Stimulated activated CD8-positive, alpha-beta memory T cell treated with anti-CD3 and anti-CD28 coated beads, Interleukin-15, amount 100 ng/mL, for 48 hours (primary cell): ENCODE measurements around the gene PLXDC1.
A peak's percentile ranks its signal among the peaks of the same experiment; 100 is the strongest.

Source experiments
- DNase-seq, 2 donors: peaks; one replicate each; pipeline ENCODE4 v3.0.0-alpha.2; 2020; ENCODE audit warnings: low read depth in 2 of 2

Gene PLXDC1

GRCh38 chr17:39151150-39151942 is at the start of gene PLXDC1:
TSS of gene PLXDC1 (minus strand) at chr17:39151637. CDS start at chr17:39151437, 200 bp downstream.
- DNase-seq, result no peak

- DNase-seq, result no peak
Observed at GRCh38 chr17:39200957-39201510, 49.6 kb upstream of the PLXDC1 start.

- DNase-seq, result peak; percentile 60 to 63
Observed at GRCh38 chr17:39200070-39200879, 48.8 kb upstream of the PLXDC1 start, which contains the start of gene RPL19. TSS of gene RPL19 (plus strand) at chr17:39200283. CDS start at chr17:39200345, 62 bp downstream.

- peak; percentile 82 for DNase-seq
Observed at GRCh38 chr17:39199820-39200069, 48.3 kb upstream of the PLXDC1 start.

- no peak for DNase-seq
Observed at GRCh38 chr17:39198186-39198566, 46.7 kb upstream of the PLXDC1 start.

- DNase-seq, result peak; percentile 60 to 64
Observed at GRCh38 chr17:39197380-39198185, 46.1 kb upstream of the PLXDC1 start, which contains the start of gene CACNB1. TSS of gene CACNB1 (minus strand) at chr17:39197669. CDS start at chr17:39197495, 174 bp downstream.

- no peak for DNase-seq
Observed at GRCh38 chr17:39196808-39197291, 45.4 kb upstream of the PLXDC1 start.

- DNase-seq, result no peak
Observed at GRCh38 chr17:39196241-39196807, 44.9 kb upstream of the PLXDC1 start.

GRCh38 chr17:39195568-39196160 is 44.2 kb upstream of the PLXDC1 start:
- no peak for DNase-seq

- no peak for DNase-seq
Observed at GRCh38 chr17:39194985-39195524, 43.6 kb upstream of the PLXDC1 start.

- DNase-seq, result no peak
Observed at GRCh38 chr17:39194089-39194984, 42.9 kb upstream of the PLXDC1 start.

- DNase-seq, result no peak
Observed at GRCh38 chr17:39193346-39193745, 41.9 kb upstream of the PLXDC1 start.

- no peak for DNase-seq
Observed at GRCh38 chr17:39192901-39193300, 41.5 kb upstream of the PLXDC1 start.

GRCh38 chr17:39191750-39192510 is 40.5 kb upstream of the PLXDC1 start:
- DNase-seq, result no peak

GRCh38 chr17:39187152-39187830 is 35.9 kb upstream of the PLXDC1 start:
- DNase-seq, result no peak

GRCh38 chr17:39186481-39187002 is 35.1 kb upstream of the PLXDC1 start:
- DNase-seq, result no peak

- DNase-seq, result no peak
Observed at GRCh38 chr17:39183720-39184119, 32.3 kb upstream of the PLXDC1 start.

- DNase-seq, result no peak
Observed at GRCh38 chr17:39183045-39183444, 31.6 kb upstream of the PLXDC1 start.
